H1 (cell line): Measurements from ENCODE around the gene BCL2L1. TPM values are rescaled to one million over a fixed set of nuclear protein-coding genes. Genes with fewer than 3 reads are reported as not detected.

ENCODE experiments used
- GTF2F1 ChIP-seq: IDR thresholded peaks from 2 replicates; pipeline ENCODE4 v1.6.1; 2012; ENCODE audit warnings: low read depth, low read length, improper control_type of control experiment, borderline replicate concordance
- polyA plus RNA-seq, 7 experiments: library from polyadenylated mRNA; depleted of rRNA in 3 of 7; stranded (reverse) in 5 of 7; unstranded in 2 of 7; fragments of >200 nt in 5 of 7; fragments of 200-250 nt in 2 of 7; gene quantifications; 1 replicate in 5 of 7; 2 replicates in 1 of 7; 4 replicates in 1 of 7; pipeline versions ENCODE4 v1.2.1 to v1.2.3, GENCODE V29; 2011 to 2013; ENCODE audit warnings: missing spikeins in 2 of 7, mixed read lengths in 2 of 7
- total RNA-seq: library from RNA; stranded (reverse); fragmentation: NEBNext Ultra II Directional; extraction: Animal tissue kit (Norgen Biotek cat#: 25700); gene quantifications from 2 replicates; pipeline ENCODE4 v1.2.1, GENCODE V29; 2021

The BCL2L1 gene
- total and polyA plus RNA-seq, 2 of the 8 experiments (the other 6 are each of a cell fraction or from before 2014, with no cell fraction given): 64.9 to 66.1 TPM

DNA sequence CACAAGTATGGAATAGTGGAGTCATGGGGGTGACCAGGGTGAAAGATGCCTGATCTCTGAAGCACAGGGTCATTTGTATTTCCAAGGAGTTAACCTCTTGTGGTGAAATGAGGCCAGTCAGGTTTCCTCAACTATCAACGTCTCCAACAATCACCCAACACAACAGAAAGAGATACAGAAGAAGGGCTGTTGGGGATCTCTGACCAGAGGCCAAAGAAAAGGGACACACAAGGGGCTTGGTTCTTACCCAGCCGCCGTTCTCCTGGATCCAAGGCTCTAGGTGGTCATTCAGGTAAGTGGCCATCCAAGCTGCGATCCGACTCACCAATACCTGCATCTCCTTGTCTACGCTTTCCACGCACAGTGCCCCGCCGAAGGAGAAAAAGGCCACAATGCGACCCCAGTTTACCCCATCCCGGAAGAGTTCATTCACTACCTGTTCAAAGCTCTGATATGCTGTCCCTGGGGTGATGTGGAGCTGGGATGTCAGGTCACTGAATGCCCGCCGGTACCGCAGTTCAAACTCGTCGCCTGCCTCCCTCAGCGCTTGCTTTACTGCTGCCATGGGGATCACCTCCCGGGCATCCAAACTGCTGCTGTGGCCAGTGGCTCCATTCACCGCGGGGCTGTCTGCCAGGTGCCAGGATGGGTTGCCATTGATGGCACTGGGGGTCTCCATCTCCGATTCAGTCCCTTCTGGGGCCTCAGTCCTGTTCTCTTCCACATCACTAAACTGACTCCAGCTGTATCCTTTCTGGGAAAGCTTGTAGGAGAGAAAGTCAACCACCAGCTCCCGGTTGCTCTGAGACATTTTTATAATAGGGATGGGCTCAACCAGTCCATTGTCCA is 1.0 kb downstream of the BCL2L1 start (continued):
- TF ChIP-seq GTF2F1: no peak
